HCT116 (cell line): Measurements from ENCODE around the gene CYP11A1.

ENCODE experiments used
- CEBPB ChIP-seq: IDR thresholded peaks from 2 replicates; pipeline ENCODE4 v1.6.1; 2012; ENCODE audit warnings: low read depth
- POLR2A ChIP-seq: IDR thresholded peaks from 2 replicates; pipeline ENCODE4 v1.7.0; 2011; ENCODE audit warnings: borderline replicate concordance; ENCODE audit not compliant: insufficient read depth, insufficient read length; ENCODE audit errors: extremely low read depth
- POLR2AphosphoS5 ChIP-seq: IDR thresholded peaks from 2 replicates; pipeline ENCODE4 v1.6.1; 2011; ENCODE audit warnings: mild to moderate bottlenecking, low read depth, low read length, moderate library complexity
- SRF ChIP-seq: IDR thresholded peaks from 2 replicates; pipeline ENCODE4 v1.6.1; 2012; ENCODE audit warnings: low read depth
- TCF7L2 ChIP-seq: IDR thresholded peaks from 2 replicates; pipeline ENCODE4 v1.7.0; 2011; ENCODE audit warnings: borderline replicate concordance, inconsistent platforms; ENCODE audit not compliant: insufficient read depth, insufficient read length; ENCODE audit errors: extremely low read depth
- TF ChIP-seq, protein P1 (sequence below), 3 experiments: fragments of 200-600 bp in 1 of 3; sonication (generic) in 1 of 3; IDR thresholded peaks in 2 of 3; conservative IDR thresholded peaks in 1 of 3; 2 replicates each; pipeline ENCODE4 v1.5.1; 2012 to 2017; ENCODE audit warnings: low read depth in 2 of 3, low read length in 2 of 3, antibody characterized with exemption in 1 of 3, borderline replicate concordance in 1 of 3, control low read depth in 1 of 3, mild to moderate bottlenecking in 1 of 3, mixed read lengths in 1 of 3, mixed run types in 1 of 3, moderate library complexity in 1 of 3; ENCODE audit not compliant: insufficient read depth in 1 of 3
- TF ChIP-seq, protein P2 (sequence below): IDR thresholded peaks from 2 replicates; pipeline ENCODE4 v1.6.1; 2011; ENCODE audit warnings: mild to moderate bottlenecking, low read length, moderate library complexity; ENCODE audit not compliant: insufficient replicate concordance; ENCODE audit errors: extremely low read depth
- TF ChIP-seq, protein P3 (sequence below): IDR thresholded peaks from 2 replicates; pipeline ENCODE4 v1.6.1; 2012; ENCODE audit warnings: low read depth

DNA sequence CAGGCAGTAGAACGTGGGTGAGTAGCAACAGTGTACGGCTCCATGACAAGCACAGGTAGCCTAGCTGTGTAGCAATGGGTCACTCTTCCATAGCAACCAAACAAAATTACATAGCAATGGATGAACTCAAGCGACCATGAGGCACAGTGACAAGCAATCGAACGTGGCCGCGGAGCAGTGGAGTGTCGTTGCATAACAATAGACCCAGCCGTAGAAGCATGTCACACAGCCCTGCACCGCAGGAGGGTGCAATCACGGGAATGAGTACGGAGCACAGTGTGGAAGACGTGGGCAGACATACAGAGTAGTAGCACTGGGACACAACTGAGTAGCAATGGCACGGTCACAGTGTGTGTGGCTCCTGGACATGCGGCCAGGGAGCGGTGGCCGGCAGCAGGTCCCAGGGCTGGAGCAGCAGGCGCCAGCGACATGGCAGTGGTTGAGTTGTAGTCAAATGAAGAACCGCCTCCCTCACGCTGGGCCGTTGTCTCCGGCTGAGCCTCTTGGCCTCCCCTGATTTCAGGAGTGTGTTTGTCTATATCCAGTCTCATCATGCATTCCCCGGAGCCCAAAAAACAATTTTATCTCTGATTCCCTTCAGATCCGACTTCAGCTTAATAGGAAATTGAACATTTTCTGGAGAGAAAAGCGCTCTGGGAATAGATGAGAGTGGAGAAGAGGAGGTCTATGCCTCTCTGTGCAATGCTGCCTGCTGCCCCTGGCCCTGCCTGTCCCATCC, 67.2 kb downstream of the CYP11A1 start:
- TF ChIP-seq, protein P1, sequence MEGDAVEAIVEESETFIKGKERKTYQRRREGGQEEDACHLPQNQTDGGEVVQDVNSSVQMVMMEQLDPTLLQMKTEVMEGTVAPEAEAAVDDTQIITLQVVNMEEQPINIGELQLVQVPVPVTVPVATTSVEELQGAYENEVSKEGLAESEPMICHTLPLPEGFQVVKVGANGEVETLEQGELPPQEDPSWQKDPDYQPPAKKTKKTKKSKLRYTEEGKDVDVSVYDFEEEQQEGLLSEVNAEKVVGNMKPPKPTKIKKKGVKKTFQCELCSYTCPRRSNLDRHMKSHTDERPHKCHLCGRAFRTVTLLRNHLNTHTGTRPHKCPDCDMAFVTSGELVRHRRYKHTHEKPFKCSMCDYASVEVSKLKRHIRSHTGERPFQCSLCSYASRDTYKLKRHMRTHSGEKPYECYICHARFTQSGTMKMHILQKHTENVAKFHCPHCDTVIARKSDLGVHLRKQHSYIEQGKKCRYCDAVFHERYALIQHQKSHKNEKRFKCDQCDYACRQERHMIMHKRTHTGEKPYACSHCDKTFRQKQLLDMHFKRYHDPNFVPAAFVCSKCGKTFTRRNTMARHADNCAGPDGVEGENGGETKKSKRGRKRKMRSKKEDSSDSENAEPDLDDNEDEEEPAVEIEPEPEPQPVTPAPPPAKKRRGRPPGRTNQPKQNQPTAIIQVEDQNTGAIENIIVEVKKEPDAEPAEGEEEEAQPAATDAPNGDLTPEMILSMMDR (IDR thresholded peaks at IDR 0.05 in 2 of 3, conservative IDR thresholded peaks at IDR 0.05 in 1 of 3; ENCODE audit: borderline replicate concordance in 1 of 3, insufficient read depth in 1 of 3, low read depth in 2 of 3, low read length in 2 of 3) = no peak
- TF ChIP-seq, protein P2, sequence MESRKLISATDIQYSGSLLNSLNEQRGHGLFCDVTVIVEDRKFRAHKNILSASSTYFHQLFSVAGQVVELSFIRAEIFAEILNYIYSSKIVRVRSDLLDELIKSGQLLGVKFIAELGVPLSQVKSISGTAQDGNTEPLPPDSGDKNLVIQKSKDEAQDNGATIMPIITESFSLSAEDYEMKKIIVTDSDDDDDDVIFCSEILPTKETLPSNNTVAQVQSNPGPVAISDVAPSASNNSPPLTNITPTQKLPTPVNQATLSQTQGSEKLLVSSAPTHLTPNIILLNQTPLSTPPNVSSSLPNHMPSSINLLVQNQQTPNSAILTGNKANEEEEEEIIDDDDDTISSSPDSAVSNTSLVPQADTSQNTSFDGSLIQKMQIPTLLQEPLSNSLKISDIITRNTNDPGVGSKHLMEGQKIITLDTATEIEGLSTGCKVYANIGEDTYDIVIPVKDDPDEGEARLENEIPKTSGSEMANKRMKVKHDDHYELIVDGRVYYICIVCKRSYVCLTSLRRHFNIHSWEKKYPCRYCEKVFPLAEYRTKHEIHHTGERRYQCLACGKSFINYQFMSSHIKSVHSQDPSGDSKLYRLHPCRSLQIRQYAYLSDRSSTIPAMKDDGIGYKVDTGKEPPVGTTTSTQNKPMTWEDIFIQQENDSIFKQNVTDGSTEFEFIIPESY = no peak
- TF ChIP-seq CEBPB (no peak), TCF7L2 (no peak), POLR2AphosphoS5 (no peak), SRF (no peak), POLR2A (no peak)
- TF ChIP-seq, protein P3, sequence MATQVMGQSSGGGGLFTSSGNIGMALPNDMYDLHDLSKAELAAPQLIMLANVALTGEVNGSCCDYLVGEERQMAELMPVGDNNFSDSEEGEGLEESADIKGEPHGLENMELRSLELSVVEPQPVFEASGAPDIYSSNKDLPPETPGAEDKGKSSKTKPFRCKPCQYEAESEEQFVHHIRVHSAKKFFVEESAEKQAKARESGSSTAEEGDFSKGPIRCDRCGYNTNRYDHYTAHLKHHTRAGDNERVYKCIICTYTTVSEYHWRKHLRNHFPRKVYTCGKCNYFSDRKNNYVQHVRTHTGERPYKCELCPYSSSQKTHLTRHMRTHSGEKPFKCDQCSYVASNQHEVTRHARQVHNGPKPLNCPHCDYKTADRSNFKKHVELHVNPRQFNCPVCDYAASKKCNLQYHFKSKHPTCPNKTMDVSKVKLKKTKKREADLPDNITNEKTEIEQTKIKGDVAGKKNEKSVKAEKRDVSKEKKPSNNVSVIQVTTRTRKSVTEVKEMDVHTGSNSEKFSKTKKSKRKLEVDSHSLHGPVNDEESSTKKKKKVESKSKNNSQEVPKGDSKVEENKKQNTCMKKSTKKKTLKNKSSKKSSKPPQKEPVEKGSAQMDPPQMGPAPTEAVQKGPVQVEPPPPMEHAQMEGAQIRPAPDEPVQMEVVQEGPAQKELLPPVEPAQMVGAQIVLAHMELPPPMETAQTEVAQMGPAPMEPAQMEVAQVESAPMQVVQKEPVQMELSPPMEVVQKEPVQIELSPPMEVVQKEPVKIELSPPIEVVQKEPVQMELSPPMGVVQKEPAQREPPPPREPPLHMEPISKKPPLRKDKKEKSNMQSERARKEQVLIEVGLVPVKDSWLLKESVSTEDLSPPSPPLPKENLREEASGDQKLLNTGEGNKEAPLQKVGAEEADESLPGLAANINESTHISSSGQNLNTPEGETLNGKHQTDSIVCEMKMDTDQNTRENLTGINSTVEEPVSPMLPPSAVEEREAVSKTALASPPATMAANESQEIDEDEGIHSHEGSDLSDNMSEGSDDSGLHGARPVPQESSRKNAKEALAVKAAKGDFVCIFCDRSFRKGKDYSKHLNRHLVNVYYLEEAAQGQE = no peak
